Naive B cell (primary cell): ENCODE results near the gene YIPF7. TPM values are rescaled to one million over a fixed set of nuclear protein-coding genes. Genes with fewer than 3 reads are reported as not detected.

Experiments
- ATAC-seq, 2 donors: fragments of 150-1000 bp; cut with Tn5 transposase; 2 replicates each; pipeline ENCODE4 v1.10.0; 2021; ENCODE audit warnings: low read depth in 2 of 2, mild to moderate bottlenecking in 2 of 2, moderate library complexity in 2 of 2
- DNase-seq: peaks from one replicate; pipeline ENCODE4 v3.0.0; 2022
- H3K27ac Mint-ChIP-seq, 6 donors: one replicate each; pipeline ENCODE4 v1.8.0; 2020 to 2022; ENCODE audit warnings: mild to moderate bottlenecking in 6 of 6, mixed read lengths in 6 of 6, moderate library complexity in 5 of 6, inconsistent platforms in 2 of 6
- H3K27me3 Mint-ChIP-seq, 3 donors: one replicate each; pipeline ENCODE4 v1.8.0; 2021 to 2022; ENCODE audit warnings: mixed read lengths in 3 of 3, mild to moderate bottlenecking in 1 of 3
- H3K36me3 Mint-ChIP-seq, 2 donors: one replicate each; pipeline ENCODE4 v1.8.0; 2020 to 2022; ENCODE audit warnings: mixed read lengths in 2 of 2, inconsistent platforms in 1 of 2, mild to moderate bottlenecking in 1 of 2
- H3K4me1 Mint-ChIP-seq, 3 donors: one replicate each; pipeline ENCODE4 v1.8.0; 2020 to 2022; ENCODE audit warnings: mixed read lengths in 3 of 3, inconsistent platforms in 1 of 3, mild to moderate bottlenecking in 1 of 3, moderate library complexity in 1 of 3
- H3K4me3 Mint-ChIP-seq, 8 donors: one replicate each; pipeline ENCODE4 v1.8.0; 2020 to 2022; ENCODE audit warnings: mild to moderate bottlenecking in 8 of 8, mixed read lengths in 8 of 8, moderate library complexity in 8 of 8, inconsistent platforms in 2 of 8
- H3K9me3 Mint-ChIP-seq, 7 donors: one replicate each; pipeline ENCODE4 v1.8.0; 2020 to 2022; ENCODE audit warnings: mixed read lengths in 7 of 7, mild to moderate bottlenecking in 5 of 7, inconsistent platforms in 2 of 7, moderate library complexity in 1 of 7
- polyA plus RNA-seq, 6 donors: library from polyadenylated mRNA; unstranded; fragments of 300-500 nt; fragmentation: Illumina TruSeq; gene quantifications; one replicate each; pipeline ENCODE4 v1.2.3, GENCODE V29; 2021; ENCODE audit warnings: low read depth in 6 of 6

Gene YIPF7
- not detected for polyA plus RNA-seq

GRCh38 chr4:44651425-44651824, at the start of gene YIPF7:
TSS of gene YIPF7 (minus strand) at chr4:44651625. CDS start at chr4:44650100, 1,525 bp downstream.
- Mint-ChIP-seq H3K4me3 (no peak within 1 kb of the TSS), H3K27me3 (peaks cover 14 to 35% (median 19%) of the 10 kb centered on the region in 3 donors), H3K36me3 (no peaks in the 10 kb centered on the region), H3K27ac (no peak within 1 kb of the TSS), H3K4me1 (no peaks in the 10 kb centered on the region), H3K9me3 (no peaks in the 10 kb centered on the region)
- no peak for DNase-seq
- no peak for ATAC-seq

- no peaks in the 10 kb centered on the region for H3K27me3 Mint-ChIP-seq
- no peak for DNase-seq
- no peaks in the 10 kb centered on the region for H3K9me3 Mint-ChIP-seq
- no peak for ATAC-seq
- peaks cover 0 to 13% of the 10 kb centered on the region in 2 donors for H3K36me3 Mint-ChIP-seq
- no peaks in the 10 kb centered on the region for H3K4me1 Mint-ChIP-seq
- H3K4me3 Mint-ChIP-seq: no peak overlapping the region
- peak overlapping the region in 2 of 6 donors; percentile 52 to 86 for H3K27ac Mint-ChIP-seq
These were observed 49.6 kb upstream of the YIPF7 start for GRCh38 chr4:44701037-44701436.

- ATAC-seq: no peak
- peak overlapping the region in 2 of 6 donors; percentile 35 to 87 for H3K27ac Mint-ChIP-seq
- DNase-seq: no peak
- peaks cover 0 to 16% of the 10 kb centered on the region in 2 donors for H3K36me3 Mint-ChIP-seq
- no peak overlapping the region for H3K4me3 Mint-ChIP-seq
- H3K4me1 Mint-ChIP-seq: no peaks in the 10 kb centered on the region
- no peaks in the 10 kb centered on the region for H3K27me3 Mint-ChIP-seq
- no peaks in the 10 kb centered on the region for H3K9me3 Mint-ChIP-seq
These were observed 49.0 kb upstream of the YIPF7 start for GRCh38 chr4:44700427-44700826.

- peak overlapping the region in 2 of 6 donors; percentile 13 to 23 for H3K27ac Mint-ChIP-seq
- no peaks in the 10 kb centered on the region for H3K9me3 Mint-ChIP-seq
- H3K4me3 Mint-ChIP-seq: no peak overlapping the region
- peaks cover 16 to 18% of the 10 kb centered on the region in 2 donors for H3K36me3 Mint-ChIP-seq
- H3K27me3 Mint-ChIP-seq: no peaks in the 10 kb centered on the region
- ATAC-seq (no peak), DNase-seq (no peak)
- peaks cover 7 to 11% (median 8%) of the 10 kb centered on the region in 3 donors for H3K4me1 Mint-ChIP-seq
These were observed 33.2 kb upstream of the YIPF7 start for GRCh38 chr4:44684648-44685047.

- peak overlapping the region; percentile 97 to 100 (median 99) for H3K27ac Mint-ChIP-seq
- peaks cover 0 to 3% of the 10 kb centered on the region in 2 donors for H3K36me3 Mint-ChIP-seq
- DNase-seq: peak; percentile 2
- ATAC-seq: no peak
- H3K4me1 Mint-ChIP-seq: peaks cover 16 to 19% (median 17%) of the 10 kb centered on the region in 3 donors
- peak overlapping the region; percentile 92 to 100 (median 98) for H3K4me3 Mint-ChIP-seq
- H3K27me3 Mint-ChIP-seq: no peaks in the 10 kb centered on the region
- no peaks in the 10 kb centered on the region for H3K9me3 Mint-ChIP-seq
These were observed 27.6 kb upstream of the YIPF7 start for GRCh38 chr4:44679060-44679459.

- H3K36me3 Mint-ChIP-seq: no peaks in the 10 kb centered on the region
- peak within 1 kb of the TSS; percentile 97 to 100 (median 99) for H3K27ac Mint-ChIP-seq
- H3K27me3 Mint-ChIP-seq: no peaks in the 10 kb centered on the region
- H3K4me1 Mint-ChIP-seq: peaks cover 16 to 19% (median 16%) of the 10 kb centered on the region in 3 donors
- peak within 1 kb of the TSS; percentile 92 to 100 (median 98) for H3K4me3 Mint-ChIP-seq
- peak; percentile 89 to 90 for ATAC-seq
- peak; percentile 90 for DNase-seq
- no peaks in the 10 kb centered on the region for H3K9me3 Mint-ChIP-seq
These were observed 26.9 kb upstream of the YIPF7 start, which contains the start of gene GUF1 for GRCh38 chr4:44678094-44679041. TSS of gene GUF1 (plus strand) at chr4:44678420. CDS start at chr4:44678623, 203 bp downstream.

GRCh38 chr4:44675366-44675765, 23.9 kb upstream of the YIPF7 start:
- Mint-ChIP-seq H3K4me1 (peaks cover 10 to 16% (median 15%) of the 10 kb centered on the region in 3 donors), H3K27me3 (peaks cover 5 to 10% (median 10%) of the 10 kb centered on the region in 3 donors), H3K4me3 (peak overlapping the region in 1 of 8 donors; percentile 100), H3K27ac (peak overlapping the region in 1 of 6 donors; percentile 89), H3K9me3 (no peaks in the 10 kb centered on the region), H3K36me3 (no peaks in the 10 kb centered on the region)
- DNase-seq (no peak), ATAC-seq (no peak)

GRCh38 chr4:44674471-44674870, 23.0 kb upstream of the YIPF7 start:
- Mint-ChIP-seq H3K27ac (peak overlapping the region in 1 of 6 donors; percentile 68), H3K9me3 (no peaks in the 10 kb centered on the region), H3K4me3 (no peak overlapping the region), H3K36me3 (no peaks in the 10 kb centered on the region), H3K27me3 (peaks cover 11 to 16% (median 11%) of the 10 kb centered on the region in 3 donors), H3K4me1 (peaks cover 10 to 16% (median 13%) of the 10 kb centered on the region in 3 donors)
- ATAC-seq (no peak), DNase-seq (no peak)

GRCh38 chr4:44671636-44672035, 20.2 kb upstream of the YIPF7 start:
- ATAC-seq: no peak
- H3K27ac Mint-ChIP-seq: no peak overlapping the region
- H3K36me3 Mint-ChIP-seq: no peaks in the 10 kb centered on the region
- H3K9me3 Mint-ChIP-seq: no peaks in the 10 kb centered on the region
- DNase-seq: no peak
- H3K4me1 Mint-ChIP-seq: peaks cover 0 to under 1% (median 0%) of the 10 kb centered on the region in 3 donors
- peaks cover 20 to 30% (median 23%) of the 10 kb centered on the region in 3 donors for H3K27me3 Mint-ChIP-seq
- H3K4me3 Mint-ChIP-seq: peak overlapping the region in 1 of 8 donors; percentile 0

GRCh38 chr4:44670506-44671199, 19.2 kb upstream of the YIPF7 start:
- no peaks in the 10 kb centered on the region for H3K36me3 Mint-ChIP-seq
- peaks cover 20 to 30% (median 26%) of the 10 kb centered on the region in 3 donors for H3K27me3 Mint-ChIP-seq
- no peak overlapping the region for H3K4me3 Mint-ChIP-seq
- DNase-seq: no peak
- no peak for ATAC-seq
- no peaks in the 10 kb centered on the region for H3K4me1 Mint-ChIP-seq
- H3K27ac Mint-ChIP-seq: no peak overlapping the region
- no peaks in the 10 kb centered on the region for H3K9me3 Mint-ChIP-seq

- Mint-ChIP-seq H3K27me3 (peaks cover 20 to 30% (median 26%) of the 10 kb centered on the region in 3 donors), H3K4me3 (no peak overlapping the region), H3K27ac (no peak overlapping the region), H3K4me1 (no peaks in the 10 kb centered on the region), H3K36me3 (no peaks in the 10 kb centered on the region), H3K9me3 (no peaks in the 10 kb centered on the region)
- DNase-seq (no peak), ATAC-seq (no peak)
These were observed 17.1 kb upstream of the YIPF7 start for GRCh38 chr4:44668526-44668925.

GRCh38 chr4:44663539-44664263, 12.3 kb upstream of the YIPF7 start:
- DNase-seq (no peak), ATAC-seq (no peak)
- Mint-ChIP-seq H3K27ac (no peak overlapping the region), H3K4me1 (no peaks in the 10 kb centered on the region), H3K27me3 (peaks cover 8 to 25% (median 10%) of the 10 kb centered on the region in 3 donors), H3K4me3 (no peak overlapping the region), H3K9me3 (no peaks in the 10 kb centered on the region), H3K36me3 (no peaks in the 10 kb centered on the region)

GRCh38 chr4:44662623-44663005, 11.2 kb upstream of the YIPF7 start:
- no peak overlapping the region for H3K4me3 Mint-ChIP-seq
- peak overlapping the region in 1 of 6 donors; percentile 2 for H3K27ac Mint-ChIP-seq
- no peaks in the 10 kb centered on the region for H3K36me3 Mint-ChIP-seq
- H3K9me3 Mint-ChIP-seq: no peaks in the 10 kb centered on the region
- no peaks in the 10 kb centered on the region for H3K4me1 Mint-ChIP-seq
- ATAC-seq (no peak), DNase-seq (no peak)
- H3K27me3 Mint-ChIP-seq: peaks cover 7 to 27% (median 11%) of the 10 kb centered on the region in 3 donors
